Activated T-cell treated with anti-CD3 and anti-CD28 coated beads, Interleukin-2, amount 50 U/mL, for 4 hours (primary cell): ENCODE results near the gene GPATCH1. TPM values are rescaled to one million over a fixed set of nuclear protein-coding genes. Genes with fewer than 3 reads are reported as not detected.

Experiments used
- ATAC-seq, 2 donors: fragments of 200-7000 bp; cut with Tn5 transposase; one replicate each; pipeline ENCODE4 v1.10.0; 2021
- DNase-seq: peaks from one replicate; pipeline ENCODE4 v3.0.0-alpha.2; 2020
- H3K27me3 Mint-ChIP-seq: one replicate; pipeline ENCODE4 v1.8.0; 2021; ENCODE audit warnings: low read depth, mixed read lengths
- H3K36me3 Mint-ChIP-seq: one replicate; pipeline ENCODE4 v1.8.0; 2022; ENCODE audit warnings: mixed read lengths; ENCODE audit not compliant: insufficient read depth
- H3K4me1 Mint-ChIP-seq: one replicate; pipeline ENCODE4 v1.8.0; 2021; ENCODE audit warnings: low read depth, mixed read lengths
- H3K4me3 Mint-ChIP-seq: one replicate; pipeline ENCODE4 v1.8.0; 2021; ENCODE audit warnings: mild to moderate bottlenecking, moderate library complexity, mixed read lengths
- H3K9me3 Mint-ChIP-seq: one replicate; pipeline ENCODE4 v1.8.0; 2021; ENCODE audit warnings: mixed read lengths
- total RNA-seq, 3 donors: library from RNA; stranded (reverse); gene quantifications; one replicate each; pipeline ENCODE4 v1.2.1, GENCODE V29; 2021

The GPATCH1 gene
- total RNA-seq, 3 donors from 2014 or later: 12.4 to 14.7 (median 13.0) TPM

DNA sequence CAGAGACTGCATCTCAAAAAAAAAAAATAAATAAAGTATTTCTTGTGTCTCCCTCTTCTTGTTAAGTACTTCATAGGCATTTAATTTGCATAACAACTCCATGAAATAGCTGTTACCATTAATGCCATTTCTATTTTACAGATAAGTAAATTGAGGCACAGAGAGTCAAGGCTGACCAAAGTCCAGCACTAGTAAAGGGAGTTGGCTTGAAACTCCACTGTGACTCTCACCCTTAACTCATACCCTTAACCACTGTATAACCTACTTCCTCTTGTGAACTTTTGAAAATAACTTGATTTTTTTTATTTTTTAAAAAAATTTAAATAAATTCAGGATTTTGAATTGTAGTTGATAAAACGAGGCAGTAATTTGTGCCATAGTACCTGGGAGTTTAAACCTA lies 6.0 kb downstream of the GPATCH1 start:
- no peak overlapping the region for H3K4me3 Mint-ChIP-seq
- no peak for ATAC-seq
- no peak for DNase-seq
- no peaks in the 10 kb centered on the region for H3K9me3 Mint-ChIP-seq
- H3K4me1 Mint-ChIP-seq: peaks cover 5% of the 10 kb centered on the region
- no peaks in the 10 kb centered on the region for H3K27me3 Mint-ChIP-seq
- peaks cover 20% of the 10 kb centered on the region for H3K36me3 Mint-ChIP-seq

DNA sequence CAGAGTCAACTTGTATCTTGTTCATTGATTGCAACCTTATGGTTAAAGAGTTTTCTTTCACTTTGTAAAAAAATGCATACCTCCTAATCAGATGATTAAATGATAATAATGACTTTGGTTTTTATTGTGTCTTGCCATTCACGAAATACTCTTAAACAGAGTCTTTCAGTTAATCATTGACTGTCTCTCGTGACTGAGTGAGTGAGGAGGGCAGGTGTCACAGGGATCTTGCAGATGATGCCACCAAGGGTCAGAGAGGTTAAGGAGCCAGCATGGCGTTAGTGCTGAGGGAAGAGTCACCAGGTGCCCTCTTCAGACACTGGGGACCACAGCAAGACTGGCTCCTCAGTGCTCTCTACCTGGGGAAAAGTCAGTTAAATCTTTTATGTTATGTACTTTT lies 8.0 kb downstream of the GPATCH1 start:
- H3K27me3 Mint-ChIP-seq: no peaks in the 10 kb centered on the region
- no peaks in the 10 kb centered on the region for H3K4me1 Mint-ChIP-seq
- ATAC-seq (no peak), DNase-seq (no peak)
- no peaks in the 10 kb centered on the region for H3K9me3 Mint-ChIP-seq
- no peak overlapping the region for H3K4me3 Mint-ChIP-seq
- H3K36me3 Mint-ChIP-seq: peaks cover 21% of the 10 kb centered on the region

- H3K27me3 Mint-ChIP-seq: no peaks in the 10 kb centered on the region
These were observed 9.2 kb downstream of the GPATCH1 start for GRCh38 chr19:33090179-33090578.

GRCh38 chr19:33093420-33094210 lies 12.6 kb downstream of the GPATCH1 start:
- DNase-seq (no peak), ATAC-seq (no peak)
- no peaks in the 10 kb centered on the region for H3K4me1 Mint-ChIP-seq
- H3K9me3 Mint-ChIP-seq: no peaks in the 10 kb centered on the region
- peaks cover 45% of the 10 kb centered on the region for H3K36me3 Mint-ChIP-seq
- no peak overlapping the region for H3K4me3 Mint-ChIP-seq
- no peaks in the 10 kb centered on the region for H3K27me3 Mint-ChIP-seq

More at GRCh38 chr19:33090179-33090578, 9.2 kb downstream of the GPATCH1 start:
- DNase-seq: no peak
- Mint-ChIP-seq H3K4me1 (no peaks in the 10 kb centered on the region), H3K4me3 (no peak overlapping the region), H3K9me3 (no peaks in the 10 kb centered on the region), H3K36me3 (peaks cover 22% of the 10 kb centered on the region)
- ATAC-seq: no peak

DNA sequence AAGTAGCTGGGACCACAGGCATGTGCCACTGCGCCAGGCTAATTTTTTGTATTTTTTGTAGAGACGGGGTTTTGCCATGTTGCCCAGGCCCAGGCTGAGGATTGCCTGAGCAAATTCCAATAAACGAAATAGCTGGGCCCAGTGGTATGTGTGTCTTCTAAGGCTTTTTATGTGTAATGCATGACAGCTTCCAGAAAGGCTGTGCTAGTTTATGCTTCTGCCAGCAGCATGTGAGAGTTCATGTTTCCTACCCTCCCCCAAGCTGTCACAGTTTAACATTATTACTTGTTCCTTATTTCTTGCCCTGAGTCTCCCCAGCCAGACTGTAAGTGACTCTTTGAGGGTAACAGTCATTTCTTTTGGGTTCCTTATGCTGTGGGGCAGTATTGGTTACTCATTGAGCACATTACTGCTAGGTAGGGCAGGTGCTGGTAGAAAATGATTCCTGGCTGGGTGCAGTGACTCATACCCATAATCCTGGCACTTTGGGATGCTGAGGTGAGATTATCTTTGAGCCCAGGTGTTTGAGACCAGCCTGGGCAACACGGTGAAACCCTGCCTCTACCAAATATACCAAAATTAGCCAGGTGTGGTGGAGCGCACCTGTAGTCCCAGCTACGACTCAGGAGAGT lies 13.6 kb downstream of the GPATCH1 start:
- no peak for ATAC-seq
- Mint-ChIP-seq H3K27me3 (no peaks in the 10 kb centered on the region), H3K36me3 (peaks cover 41% of the 10 kb centered on the region), H3K4me1 (no peaks in the 10 kb centered on the region), H3K9me3 (no peaks in the 10 kb centered on the region), H3K4me3 (no peak overlapping the region)
- DNase-seq: no peak

GRCh38 chr19:33096005-33096404 lies 15.0 kb downstream of the GPATCH1 start:
- no peaks in the 10 kb centered on the region for H3K4me1 Mint-ChIP-seq
- ATAC-seq (no peak), DNase-seq (no peak)
- peaks cover 36% of the 10 kb centered on the region for H3K36me3 Mint-ChIP-seq
- H3K9me3 Mint-ChIP-seq: no peaks in the 10 kb centered on the region
- H3K4me3 Mint-ChIP-seq: no peak overlapping the region
- H3K27me3 Mint-ChIP-seq: no peaks in the 10 kb centered on the region

DNA sequence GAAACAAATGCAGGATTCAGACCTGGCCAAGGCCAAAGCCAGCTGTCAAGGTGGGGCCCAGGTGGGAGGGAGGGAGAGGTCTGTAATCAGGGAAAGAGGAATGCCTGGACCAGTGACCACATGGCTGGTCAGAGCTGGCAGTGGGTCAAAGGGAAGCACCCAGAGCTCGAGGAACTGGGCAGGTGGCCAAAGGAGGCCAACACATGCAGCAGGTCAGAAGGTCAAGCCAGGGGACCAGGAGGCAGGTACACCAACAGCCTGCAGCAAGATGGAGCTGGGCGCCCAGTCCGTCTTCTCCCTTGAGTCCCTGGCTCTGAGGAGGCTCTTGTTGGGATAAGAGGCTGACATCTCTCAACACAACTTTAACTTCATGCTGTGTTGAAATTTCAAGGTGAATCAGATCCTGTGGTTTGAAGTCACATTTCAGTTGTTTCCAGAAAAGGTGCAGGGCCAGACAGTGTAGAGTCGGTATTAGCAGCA lies 17.1 kb downstream of the GPATCH1 start:
- no peak for ATAC-seq
- DNase-seq: no peak
- no peaks in the 10 kb centered on the region for H3K9me3 Mint-ChIP-seq
- no peaks in the 10 kb centered on the region for H3K27me3 Mint-ChIP-seq
- no peaks in the 10 kb centered on the region for H3K4me1 Mint-ChIP-seq
- no peak overlapping the region for H3K4me3 Mint-ChIP-seq
- peaks cover 41% of the 10 kb centered on the region for H3K36me3 Mint-ChIP-seq

- ATAC-seq (no peak), DNase-seq (no peak)
- Mint-ChIP-seq H3K27me3 (no peaks in the 10 kb centered on the region), H3K4me3 (no peak overlapping the region), H3K4me1 (no peaks in the 10 kb centered on the region), H3K36me3 (peaks cover 40% of the 10 kb centered on the region), H3K9me3 (no peaks in the 10 kb centered on the region)
These were observed 20.1 kb downstream of the GPATCH1 start for GRCh38 chr19:33100894-33101644.

- Mint-ChIP-seq H3K4me3 (no peak overlapping the region), H3K36me3 (peaks cover 31% of the 10 kb centered on the region), H3K9me3 (no peaks in the 10 kb centered on the region), H3K4me1 (no peaks in the 10 kb centered on the region), H3K27me3 (no peaks in the 10 kb centered on the region)
- no peak for ATAC-seq
- no peak for DNase-seq
These were observed 21.9 kb downstream of the GPATCH1 start for GRCh38 chr19:33102893-33103292.

DNA sequence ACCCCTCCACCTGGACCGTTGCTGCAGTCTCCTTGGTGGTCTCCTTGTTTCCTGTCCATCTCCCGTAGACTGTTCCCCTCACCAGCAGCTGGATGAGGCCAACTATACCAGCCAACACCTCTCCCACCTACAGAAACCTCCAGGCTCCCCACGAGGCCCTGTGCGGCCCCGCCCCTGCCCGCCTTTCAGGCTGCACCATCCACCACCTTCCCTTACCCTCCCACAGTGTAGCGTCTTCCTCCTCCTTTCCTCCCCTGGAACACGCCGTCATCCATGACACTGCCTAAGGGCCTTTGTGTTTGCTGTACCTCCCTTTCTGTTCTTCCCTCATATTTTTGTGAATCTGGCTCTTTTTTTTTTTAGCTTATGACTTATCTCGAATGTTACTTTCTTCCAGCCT lies 27.2 kb downstream of the GPATCH1 start:
- Mint-ChIP-seq H3K4me3 (no peak overlapping the region), H3K9me3 (no peaks in the 10 kb centered on the region)
- ATAC-seq: no peak

DNA sequence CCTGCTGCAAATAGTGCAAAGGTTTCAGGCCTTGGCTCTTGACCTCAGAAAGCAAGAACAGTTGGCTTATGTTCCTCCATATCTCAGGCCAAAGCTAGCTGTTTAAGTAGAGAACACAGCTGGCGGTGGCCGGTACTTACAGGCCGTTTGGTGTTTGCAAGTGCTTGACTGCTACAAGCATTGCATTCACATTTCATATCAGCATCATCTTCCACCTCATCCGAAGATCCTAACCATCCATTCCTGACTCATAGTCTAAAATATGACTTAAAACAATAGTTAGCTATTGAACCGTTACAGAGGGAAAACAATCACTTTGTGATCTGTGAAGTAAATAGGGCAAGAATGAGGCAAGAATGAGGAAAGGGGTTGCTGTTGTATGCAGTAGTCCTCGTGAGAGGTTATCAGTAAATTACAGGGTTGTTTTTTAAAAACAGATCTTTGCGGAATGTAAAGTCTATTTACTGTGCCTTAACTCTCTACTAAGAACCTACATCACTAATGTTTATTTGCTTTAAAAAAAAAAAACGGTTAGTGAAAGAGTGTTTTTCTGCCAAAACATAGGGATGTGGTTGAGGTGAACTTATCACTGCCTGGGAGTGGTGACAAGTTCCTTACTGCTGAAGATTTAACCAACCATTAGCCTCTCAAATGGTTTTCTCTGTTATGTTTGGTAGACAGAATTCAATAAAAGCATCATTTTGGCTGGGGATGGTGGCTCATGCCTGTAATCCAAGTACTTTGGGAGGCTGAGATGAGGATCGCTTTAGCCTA lies 29.3 kb downstream of the GPATCH1 start:
- Mint-ChIP-seq H3K4me1 (no peaks in the 10 kb centered on the region), H3K9me3 (no peaks in the 10 kb centered on the region), H3K4me3 (no peak overlapping the region), H3K27me3 (no peaks in the 10 kb centered on the region), H3K36me3 (peaks cover 32% of the 10 kb centered on the region)
- DNase-seq (no peak), ATAC-seq (no peak)

More for the DNA sequence above, 27.2 kb downstream of the GPATCH1 start:
- Mint-ChIP-seq H3K4me1 (no peaks in the 10 kb centered on the region), H3K27me3 (no peaks in the 10 kb centered on the region), H3K36me3 (peaks cover 28% of the 10 kb centered on the region)
- DNase-seq: no peak

- H3K4me3 Mint-ChIP-seq: no peak overlapping the region
- no peaks in the 10 kb centered on the region for H3K4me1 Mint-ChIP-seq
- no peak for DNase-seq
- H3K9me3 Mint-ChIP-seq: no peaks in the 10 kb centered on the region
- ATAC-seq: no peak
- peaks cover 37% of the 10 kb centered on the region for H3K36me3 Mint-ChIP-seq
- no peaks in the 10 kb centered on the region for H3K27me3 Mint-ChIP-seq
These were observed 30.6 kb downstream of the GPATCH1 start for GRCh38 chr19:33111587-33111986.

GRCh38 chr19:33114312-33114711 lies 33.3 kb downstream of the GPATCH1 start:
- H3K9me3 Mint-ChIP-seq: no peaks in the 10 kb centered on the region
- no peaks in the 10 kb centered on the region for H3K4me1 Mint-ChIP-seq
- H3K36me3 Mint-ChIP-seq: peaks cover 49% of the 10 kb centered on the region
- DNase-seq (no peak), ATAC-seq (no peak)
- no peaks in the 10 kb centered on the region for H3K27me3 Mint-ChIP-seq
- H3K4me3 Mint-ChIP-seq: no peak overlapping the region

- Mint-ChIP-seq H3K27me3 (no peaks in the 10 kb centered on the region), H3K4me1 (no peaks in the 10 kb centered on the region), H3K4me3 (no peak overlapping the region), H3K9me3 (no peaks in the 10 kb centered on the region), H3K36me3 (peaks cover 32% of the 10 kb centered on the region)
- DNase-seq (no peak), ATAC-seq (no peak)
These were observed 36.5 kb downstream of the GPATCH1 start for GRCh38 chr19:33117501-33117900.
